8988T (cell line): ENCODE results near the gene BMPER.

Experiments
- DNase-seq: peaks from one replicate; pipeline ENCODE4 v3.0.0; 2011

BMPER gene

DNA sequence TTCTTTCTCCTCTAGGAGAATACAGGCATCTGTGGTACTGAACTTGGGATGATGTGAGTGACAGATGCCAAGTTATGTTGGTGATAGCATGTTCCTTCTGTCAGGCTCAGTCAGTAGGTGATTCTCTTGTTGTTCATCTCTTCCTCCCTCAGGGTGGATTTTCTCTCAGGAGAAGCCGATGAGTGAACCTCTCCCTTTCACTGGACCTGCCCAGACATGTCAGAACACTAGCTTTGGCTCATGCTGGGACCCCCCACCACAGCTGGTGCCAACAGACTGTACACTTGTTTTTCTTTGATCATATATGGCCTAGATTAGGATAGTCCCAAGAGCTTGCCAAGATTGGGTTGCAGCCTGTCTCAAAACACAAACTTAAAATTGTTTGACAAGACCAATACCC is 129.4 kb downstream of the BMPER start:
- DNase-seq = no peak

DNA sequence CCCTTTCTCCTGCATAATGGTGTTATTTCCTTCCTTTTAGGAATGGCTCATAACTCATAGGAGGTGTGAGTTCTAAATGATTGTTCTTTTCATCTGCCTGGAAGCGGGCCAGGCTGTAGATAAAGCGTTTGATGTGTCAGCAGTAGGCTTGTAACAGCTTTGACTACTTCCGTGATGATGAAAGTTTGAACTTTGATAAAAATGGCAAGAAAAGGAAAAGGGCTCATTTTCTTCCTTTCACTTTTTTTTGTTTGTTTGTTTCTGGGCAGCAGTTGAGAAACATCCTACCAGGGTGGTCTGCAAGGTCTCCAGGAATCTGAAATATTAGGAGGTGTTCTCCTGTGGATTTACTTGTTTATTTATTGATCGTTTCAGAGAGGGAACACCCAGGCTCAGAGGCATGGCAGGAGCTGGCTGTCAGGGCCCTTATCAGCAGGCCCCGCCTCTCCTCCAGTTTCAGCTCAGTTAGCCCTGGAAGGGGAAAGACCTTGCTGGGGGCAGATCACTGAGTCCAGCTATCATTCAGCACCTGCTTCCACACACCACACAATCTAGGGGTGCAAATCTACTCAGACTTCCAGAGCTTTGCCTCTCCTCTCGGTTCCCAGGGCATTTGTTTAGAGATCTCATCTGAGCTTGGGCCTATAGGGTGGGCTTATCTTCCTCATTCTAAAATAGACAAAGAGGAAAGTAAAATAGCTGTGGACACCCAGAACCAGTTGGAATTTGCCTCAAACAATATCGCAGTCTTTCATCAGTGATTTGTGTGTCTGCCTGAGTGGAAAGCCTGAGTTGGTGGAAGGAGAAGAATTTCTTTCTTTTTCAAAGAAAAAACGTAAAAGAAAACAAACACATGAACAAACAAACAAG is 130.9 kb downstream of the BMPER start:
- no peak for DNase-seq

DNA sequence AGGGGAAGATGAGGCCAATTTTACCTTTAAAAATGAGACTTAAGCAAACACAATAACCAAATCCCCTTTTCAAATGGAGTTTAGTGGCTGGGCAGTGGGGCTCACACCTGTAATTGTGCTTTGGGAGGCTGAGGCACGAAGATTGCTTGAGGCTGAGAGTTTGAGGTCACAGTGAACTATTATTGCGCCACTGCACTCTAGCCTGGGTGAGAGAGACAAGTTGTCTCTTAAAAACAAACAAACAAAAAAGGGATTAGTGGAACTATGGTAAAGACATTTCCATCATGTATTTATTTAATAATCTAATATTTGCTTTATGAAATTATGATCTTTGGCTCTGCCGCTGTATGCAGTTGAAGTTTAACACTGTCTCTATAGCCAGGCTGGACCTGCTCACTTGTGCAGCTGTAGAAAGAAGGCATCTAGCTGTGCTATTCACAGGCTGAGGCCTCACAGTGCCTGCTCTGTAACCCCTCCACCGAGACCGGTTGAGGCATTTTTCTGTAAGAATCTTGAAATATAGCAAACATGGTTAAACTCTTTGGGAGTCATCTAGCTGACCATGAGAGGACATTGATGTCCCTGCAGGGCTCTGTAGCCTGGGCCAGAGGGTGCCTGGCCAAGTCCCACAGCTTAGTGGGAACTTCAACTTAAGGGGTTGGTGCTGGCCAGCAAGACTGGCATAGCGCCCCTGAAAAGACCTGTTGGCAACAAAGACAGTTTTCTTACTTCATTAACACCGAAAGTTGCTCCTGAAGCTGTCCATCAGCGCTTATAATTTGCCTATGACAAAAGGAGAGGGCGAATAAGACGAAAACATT is 131.8 kb downstream of the BMPER start:
- no peak for DNase-seq

DNA sequence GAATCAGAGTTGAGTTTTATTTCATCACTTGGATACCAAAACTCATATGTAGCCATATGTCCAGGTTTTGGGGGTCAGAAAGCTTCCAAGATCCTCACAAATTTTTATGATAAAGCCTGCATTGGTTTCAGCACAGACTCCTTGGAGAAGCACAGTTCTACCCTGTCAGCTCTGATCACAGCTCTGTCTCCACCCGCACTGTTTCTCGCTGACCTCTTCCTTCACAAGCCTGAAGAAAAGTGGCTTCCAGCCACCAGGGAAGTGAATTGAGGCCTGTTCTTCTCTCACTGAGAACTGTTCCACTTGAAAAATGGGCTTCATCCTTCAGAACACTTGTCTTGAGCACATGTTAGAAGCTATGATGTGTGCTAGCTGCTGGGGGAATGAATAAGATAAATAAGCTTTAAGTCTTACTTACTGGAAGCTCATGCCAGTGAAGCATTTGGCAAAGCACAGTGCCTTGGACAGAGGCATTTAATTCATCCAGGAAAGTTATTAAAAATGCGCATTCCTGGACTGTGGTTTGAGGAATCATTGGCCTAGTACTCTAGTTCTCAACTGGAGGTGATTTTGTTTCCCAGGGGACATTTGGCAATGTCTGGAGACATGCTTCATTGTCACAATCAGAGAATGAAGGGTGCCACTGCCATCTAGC is 133.6 kb downstream of the BMPER start:
- no peak for DNase-seq

DNA sequence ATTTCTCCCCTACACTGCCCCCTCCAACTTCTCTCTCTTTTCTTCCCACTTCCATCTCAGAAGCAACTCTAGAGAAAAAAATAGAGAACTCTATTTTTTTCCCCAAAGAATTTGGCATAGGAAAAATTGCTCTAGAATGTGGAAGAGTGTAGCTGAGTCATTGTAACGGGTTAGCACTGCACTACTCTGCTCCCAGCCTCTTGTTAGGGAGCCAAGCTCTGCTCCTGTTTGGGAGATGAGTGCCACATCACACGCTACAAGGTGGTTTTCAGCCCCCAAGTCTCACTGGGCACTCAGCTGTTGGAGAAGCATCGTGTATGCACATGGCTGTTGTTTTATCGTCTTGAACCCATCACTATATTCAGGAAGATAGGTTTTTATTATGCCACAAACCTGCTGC is 136.4 kb downstream of the BMPER start:
- no peak for DNase-seq

DNA sequence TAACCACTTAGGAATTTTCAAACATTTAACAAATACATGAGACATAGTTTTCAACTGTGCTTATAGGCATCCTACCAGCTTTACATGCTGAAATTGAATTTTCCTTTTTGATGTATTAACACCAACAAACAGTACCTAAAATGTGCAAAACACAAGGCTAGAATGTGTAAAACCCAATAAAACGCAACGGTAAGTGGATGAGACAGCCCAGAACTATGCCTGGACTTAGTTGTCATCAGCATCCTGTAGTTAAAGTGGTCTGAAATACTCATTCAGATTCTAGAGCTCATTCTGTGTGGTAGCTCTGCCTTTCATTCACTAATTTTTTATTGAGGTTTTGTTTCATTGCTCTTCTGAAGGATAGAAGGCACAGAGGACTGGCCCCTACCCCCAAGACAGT is 137.1 kb downstream of the BMPER start:
- DNase-seq = no peak

DNA sequence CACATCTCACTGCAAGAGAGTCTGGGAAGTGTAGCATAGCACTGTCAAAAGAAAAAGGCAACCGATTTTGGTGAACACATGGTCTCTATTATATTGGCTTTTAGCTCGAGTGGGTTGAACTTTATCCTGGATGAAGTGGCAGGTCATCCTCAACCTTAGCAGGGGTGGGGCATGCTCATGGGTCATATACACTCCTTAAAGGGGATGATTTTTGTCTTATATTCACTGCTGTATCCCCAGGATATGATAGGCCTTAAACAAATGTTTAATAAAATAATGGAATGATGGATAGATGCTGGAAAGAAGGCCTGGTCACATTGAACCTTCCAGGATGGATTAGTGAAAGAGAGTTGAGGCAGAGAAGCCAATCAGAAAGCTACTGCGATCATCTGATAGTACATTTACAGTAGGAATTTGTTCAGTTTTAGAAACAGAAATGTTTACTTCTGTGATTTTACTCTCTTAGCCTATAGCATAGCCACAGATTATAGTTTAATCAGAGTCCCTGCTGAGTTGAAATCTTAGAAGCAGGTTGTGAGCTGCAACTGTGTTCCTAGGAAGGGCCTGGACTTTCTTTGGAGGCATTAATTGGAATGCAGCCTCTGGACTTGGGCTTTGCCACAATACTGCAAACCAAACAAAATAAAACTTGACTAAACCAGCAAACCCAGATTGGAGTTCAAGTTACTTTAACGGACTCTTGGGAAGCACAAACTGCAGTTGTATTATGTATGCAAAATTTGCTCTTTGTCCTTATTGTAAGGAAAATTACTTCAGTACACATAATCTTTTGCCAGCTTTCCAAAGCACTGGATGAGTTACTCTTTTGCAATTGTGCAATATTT is 138.3 kb downstream of the BMPER start:
- DNase-seq = no peak

DNA sequence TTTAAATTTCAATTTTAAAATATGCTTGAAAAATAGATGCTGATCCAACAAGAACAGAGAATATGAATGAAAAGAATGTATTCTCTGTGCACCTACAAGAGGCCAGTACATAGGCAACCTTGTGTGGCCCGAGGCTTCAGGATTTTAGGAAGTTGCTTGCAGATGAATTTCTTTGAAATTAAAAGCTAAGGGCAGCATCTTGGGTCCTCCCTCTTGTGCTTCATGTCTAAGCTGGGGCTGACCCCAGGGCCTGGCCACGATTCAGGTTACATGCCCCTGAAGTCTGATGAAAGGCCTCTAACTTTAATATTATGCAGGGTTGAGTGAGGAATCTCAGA is 138.9 kb downstream of the BMPER start:
- DNase-seq = no peak

DNA sequence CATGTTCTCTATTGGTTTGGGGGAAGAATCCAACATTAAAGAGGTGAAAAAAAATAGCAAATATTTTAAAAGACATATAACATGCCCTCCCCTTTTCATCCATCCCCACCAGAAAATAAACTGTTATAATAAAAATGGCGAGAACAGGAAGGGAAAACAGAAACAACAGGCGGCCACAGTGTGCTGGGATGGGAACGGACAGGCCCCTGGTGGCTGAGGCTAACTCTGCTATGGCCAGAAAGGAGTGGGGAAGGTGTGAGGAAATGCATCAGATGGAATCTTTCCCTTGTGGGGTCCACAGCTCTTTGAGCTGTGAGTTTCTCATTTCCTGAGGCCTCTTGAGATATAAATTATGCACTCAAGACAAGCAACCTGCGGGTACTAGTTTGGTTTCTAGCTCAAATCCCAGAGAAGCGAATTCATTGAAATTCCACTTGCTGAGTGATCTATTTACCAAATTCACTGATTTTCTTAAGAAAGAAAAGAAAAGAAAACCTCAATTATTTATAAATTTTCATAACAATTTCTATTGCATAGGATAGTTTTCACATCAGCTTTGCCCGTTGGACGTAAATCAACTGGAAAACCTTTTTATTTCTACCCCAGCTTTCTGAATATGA is 139.5 kb downstream of the BMPER start:
- no peak for DNase-seq

DNA sequence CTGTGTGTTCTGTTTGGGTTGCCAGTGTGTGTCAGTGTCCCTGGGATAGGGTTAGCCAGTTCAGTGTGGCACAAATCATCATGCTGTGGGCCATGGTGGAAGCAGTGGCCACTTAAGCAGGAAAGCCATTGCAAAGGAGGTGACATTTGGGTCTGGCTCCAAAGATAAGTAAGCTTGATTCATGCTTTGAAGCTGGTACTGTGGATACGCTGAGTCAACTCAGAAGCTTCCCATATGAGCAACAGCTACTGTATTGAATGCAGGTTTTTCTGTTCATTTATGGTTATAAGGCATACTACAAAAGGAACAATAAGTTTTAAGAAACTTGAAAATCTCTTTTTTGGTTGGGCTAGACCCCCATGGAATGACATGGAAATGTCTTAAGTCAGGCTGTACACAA is 143.1 kb downstream of the BMPER start:
- no peak for DNase-seq

DNA sequence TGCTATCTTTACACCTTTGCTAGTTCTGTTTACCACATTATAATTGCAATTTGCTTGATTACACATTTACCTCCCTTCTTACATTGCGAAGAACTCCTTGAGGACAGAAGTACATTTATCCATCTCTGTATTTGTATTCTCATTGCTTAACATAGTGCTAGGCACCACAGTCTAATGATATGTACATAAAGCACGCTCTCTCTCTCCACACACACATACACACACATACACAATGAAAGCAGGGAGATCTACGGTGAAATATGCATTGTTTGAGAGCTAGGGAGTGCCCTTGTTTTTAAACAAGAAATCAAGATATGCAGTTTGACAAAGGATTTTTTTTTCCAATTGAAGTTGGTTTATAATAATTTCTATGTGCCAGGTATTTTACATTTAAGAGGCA is 148.7 kb downstream of the BMPER start:
- no peak for DNase-seq

DNA sequence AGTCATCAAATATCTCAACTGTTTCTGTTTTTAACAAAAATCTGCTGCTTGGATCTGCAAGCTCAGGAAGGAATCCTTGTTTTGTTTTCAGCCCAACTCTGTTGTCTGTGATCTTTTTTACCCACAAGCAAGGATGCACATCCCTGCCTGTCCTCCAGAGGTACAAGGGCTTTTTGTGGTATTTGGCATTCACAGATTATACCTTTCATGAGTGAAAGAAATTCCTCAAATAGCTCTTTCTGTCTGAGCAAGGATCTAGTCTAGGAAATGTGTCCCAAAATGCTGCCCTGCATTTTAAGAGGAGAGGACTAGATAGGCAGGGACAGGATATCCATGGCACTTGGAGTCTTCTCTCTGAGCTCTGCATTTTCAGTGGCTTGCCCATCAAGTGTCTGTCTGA is 151.8 kb downstream of the BMPER start:
- no peak for DNase-seq

DNA sequence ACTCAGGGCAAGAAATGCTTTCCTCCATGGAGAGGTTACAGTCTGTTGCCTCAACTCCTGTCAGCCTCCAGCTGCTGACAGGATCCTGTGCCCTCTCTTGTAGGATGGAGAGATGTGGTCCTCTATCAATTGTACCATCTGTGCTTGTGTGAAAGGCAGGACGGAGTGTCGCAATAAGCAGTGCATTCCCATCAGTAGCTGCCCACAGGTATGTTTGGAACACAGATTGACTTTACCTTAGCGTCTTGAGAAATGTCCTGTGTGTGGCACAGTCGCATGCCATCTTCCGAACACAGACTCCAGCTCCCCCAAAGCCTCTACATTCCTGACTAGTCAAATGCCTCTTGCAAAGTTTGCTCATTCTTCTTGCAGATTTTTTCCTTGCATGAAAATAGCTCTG is 152.6 kb downstream of the BMPER start:
- DNase-seq = no peak

DNA sequence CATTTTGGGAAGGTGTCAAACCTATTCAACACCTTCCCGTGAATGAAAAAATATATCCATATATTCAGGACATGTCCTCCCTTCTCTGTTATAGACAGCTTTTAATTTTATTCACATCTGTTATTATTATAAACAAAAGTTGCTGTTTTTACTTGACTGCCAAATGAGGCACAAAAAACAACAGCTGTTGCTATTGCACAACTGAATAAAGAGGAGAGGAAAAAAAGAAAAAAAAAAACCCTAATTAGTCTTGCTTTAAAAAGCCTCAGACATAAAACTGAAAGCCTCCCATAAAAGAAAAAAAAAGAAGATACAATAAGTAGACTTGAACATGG is 153.4 kb downstream of the BMPER start:
- no peak for DNase-seq

DNA sequence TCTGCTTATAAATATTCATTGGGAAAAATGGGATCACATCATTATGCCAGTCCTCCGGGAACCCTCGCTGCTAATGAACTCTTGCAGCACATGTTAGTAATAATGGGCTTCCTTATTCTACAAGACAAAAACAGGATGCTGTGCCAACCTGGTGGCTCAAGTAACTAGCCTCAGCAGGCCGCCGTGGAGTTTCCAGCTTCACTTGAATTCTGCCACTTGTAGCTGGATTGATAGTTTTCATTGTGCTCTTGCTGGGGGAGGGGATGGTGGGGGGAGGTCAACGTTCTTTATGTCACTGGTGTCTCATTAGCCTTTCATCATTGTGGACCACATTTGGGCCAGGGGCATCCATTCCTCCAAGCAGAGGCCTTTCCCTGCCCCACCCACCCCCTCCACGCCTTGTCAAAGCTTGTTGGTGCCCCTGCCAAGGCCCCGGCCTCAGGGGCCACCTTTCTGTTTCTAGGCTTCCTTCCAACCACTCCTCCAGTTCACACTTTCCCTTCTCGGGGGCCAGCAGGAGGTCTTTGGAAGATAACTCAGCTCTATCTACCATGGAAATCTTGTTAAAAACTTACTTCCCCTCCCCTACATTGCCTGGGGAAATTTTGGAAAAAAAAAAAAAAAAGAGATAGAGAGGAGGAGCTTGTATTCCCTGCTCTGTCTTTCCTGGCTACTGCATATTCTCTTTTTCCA is 153.9 kb downstream of the BMPER start:
- no peak for DNase-seq

DNA sequence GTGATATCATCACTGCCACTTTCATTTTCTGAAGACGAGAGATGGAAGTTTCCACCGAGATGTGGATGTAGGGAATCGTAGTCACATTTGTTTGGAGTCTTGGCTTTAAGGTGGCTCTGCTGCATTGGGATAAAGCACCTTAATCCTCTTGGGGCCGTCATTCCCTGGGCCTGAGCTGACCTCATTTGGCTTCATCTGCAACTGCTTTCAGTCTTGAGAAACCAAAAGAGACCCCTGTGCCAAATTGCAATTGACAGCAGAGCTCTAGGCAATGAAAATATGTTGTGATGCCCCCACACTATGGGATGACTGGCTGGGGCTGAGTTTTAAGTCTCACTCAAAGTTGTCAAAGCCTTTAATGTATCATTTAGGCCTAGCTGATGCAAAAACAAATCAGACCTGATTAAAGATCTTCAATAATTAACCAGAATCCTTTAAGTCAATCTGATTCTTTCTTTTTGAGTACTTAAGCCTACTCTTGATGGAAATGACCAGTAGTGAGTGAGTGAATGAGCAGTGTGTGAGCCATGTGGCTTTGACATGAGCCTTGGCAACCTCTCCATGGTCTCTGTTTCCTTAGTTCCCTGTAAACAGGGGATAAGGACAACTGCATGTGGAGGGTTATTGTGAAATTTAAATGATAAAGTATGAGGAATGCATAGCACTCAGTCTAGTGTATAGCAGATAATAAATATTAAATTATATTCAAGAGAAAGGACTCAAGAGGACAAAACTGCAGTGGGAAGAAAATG is 155.0 kb downstream of the BMPER start:
- no peak for DNase-seq

DNA sequence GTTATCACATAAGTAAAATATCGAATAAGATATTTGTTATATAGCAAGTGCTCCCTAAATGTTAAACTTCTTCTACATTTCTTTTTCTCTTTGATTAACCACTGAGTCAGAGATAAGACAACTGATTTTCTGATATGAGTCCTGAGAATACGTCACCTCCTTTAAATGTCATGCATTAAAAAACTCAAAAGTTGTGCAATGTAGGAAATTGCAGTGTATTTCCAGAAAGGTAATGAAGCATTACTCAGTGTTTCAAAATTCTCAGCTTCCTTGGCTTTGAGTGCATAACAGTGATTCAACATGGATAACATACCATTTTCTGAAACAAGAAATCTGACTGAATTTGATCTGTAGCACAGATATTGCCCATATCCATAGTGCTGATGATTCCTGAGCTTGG is 155.8 kb downstream of the BMPER start:
- DNase-seq = no peak

DNA sequence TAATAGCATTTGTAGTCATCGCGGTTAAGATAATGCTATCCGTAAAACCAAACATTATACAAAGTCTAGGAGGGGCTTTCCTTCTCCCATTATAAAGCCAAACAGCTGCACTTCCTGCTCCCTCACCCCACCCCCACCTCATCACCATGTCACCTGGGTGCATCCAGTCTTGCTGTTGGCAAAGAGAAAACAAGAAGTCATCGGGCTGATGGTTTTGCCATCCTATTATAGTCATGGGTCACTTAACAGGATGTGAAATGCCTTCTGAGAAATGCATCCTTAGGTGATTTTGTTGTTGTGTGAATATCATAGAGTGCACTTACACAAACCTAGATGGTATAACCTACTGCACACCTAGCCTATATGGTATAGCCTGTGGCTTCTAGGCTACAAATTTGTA is 157.0 kb downstream of the BMPER start:
- DNase-seq = no peak

DNA sequence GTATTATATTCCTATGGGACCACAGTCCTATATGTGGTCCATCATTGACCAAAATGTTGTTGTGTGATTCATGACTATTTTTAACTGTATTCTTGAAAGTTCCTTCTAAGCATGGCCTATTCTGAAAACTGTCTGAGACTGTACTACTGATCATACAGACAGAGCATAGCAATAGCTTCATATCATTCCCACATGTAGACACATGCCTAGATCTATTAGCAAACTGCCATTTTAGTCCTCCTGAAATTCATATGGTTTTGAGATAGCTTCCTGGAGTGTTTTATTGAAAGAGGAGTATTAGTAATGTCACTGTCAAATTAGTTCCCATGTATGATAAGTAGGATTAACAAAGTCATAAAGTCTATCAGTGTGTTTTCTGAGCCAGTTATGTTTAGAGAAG is 157.5 kb downstream of the BMPER start:
- no peak for DNase-seq

DNA sequence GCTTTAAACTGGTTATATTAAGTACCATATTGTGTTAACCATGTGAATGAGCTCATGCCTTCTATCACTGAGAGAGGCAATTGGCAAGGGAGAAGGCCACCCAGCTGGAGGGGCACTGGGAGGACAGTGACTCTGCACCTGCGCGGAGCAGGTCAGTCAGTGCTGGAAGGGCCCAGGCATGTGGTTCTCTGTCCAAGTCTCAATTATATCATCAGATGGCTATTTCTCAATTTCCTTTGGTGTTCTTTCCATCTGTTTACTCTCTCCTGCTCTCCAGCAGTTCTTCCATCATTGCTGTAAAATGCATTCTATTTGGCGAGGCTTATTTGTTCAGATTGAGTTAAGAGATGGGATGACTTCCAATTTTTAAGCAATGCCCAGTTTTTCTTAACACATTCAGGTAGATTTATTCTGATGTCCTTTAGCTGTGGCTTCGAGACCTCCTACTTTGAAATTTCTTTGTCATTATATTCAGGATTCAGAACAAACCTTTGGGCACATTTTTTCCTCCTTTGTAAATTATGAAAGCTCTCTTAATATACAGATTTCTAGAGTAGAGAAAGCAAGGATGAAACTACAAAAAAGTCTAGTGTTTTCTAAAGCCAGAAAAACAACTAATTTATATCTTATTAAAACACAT is 159.3 kb downstream of the BMPER start:
- DNase-seq = no peak

DNA sequence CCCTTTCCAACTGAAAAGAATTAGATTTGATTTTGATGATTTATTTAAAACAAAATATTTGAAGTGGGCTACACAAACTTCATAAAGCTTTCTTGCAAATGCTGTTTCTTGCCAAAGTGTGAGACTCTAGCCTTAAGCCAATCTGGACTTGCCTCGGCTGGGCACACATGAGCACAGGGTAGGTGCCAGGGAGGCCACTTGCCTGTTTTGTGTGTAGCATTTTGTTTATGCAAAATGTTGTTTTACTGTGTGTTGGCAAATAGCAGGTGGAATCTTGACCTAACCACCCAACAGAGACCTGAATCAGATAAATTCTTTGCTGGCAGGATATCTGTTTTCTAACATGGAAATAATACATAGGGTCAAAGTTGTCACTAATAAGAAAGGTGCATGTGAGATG is 161.1 kb downstream of the BMPER start:
- DNase-seq = no peak
